ENCODE data around the gene ADAMTS6.

- TF ChIP-seq CTCF (IDR thresholded peaks at IDR 0.05), result no peak
- no peak for TF ChIP-seq POLR2A (IDR thresholded peaks at IDR 0.05)
- TF ChIP-seq POLR2AphosphoS5 (IDR thresholded peaks at IDR 0.05), result no peak
- TF ChIP-seq EP300 (IDR thresholded peaks at IDR 0.05), result no peak
Measured at GRCh38 chr5:65383859-65384258, 97.9 kb downstream of the ADAMTS6 start.

All from suprapubic skin (tissue), 4 donors.